Transverse colon (tissue), 4 donors: Measurements from ENCODE around the gene DEFB114. TPM values are rescaled to one million over a fixed set of nuclear protein-coding genes. Genes with fewer than 3 reads are reported as not detected.

ENCODE experiments used
- DNase-seq: peaks from one replicate; pipeline ENCODE4 v3.0.0-alpha.2; 2019
- H3K27ac ChIP-seq, 4 donors: fragments of 200-600 bp; sonication (generic); 2 replicates each; pipeline ENCODE4 v1.5.1; 2016 to 2018; ENCODE audit warnings: inconsistent platforms in 4 of 4
- H3K27me3 ChIP-seq: fragments of 200-600 bp; sonication (generic); 2 replicates; pipeline ENCODE4 v1.5.1; 2017; ENCODE audit warnings: inconsistent platforms
- H3K36me3 ChIP-seq, 4 donors: fragments of 200-600 bp; sonication (generic); 2 replicates each; pipeline ENCODE4 v1.5.1; 2017 to 2019; ENCODE audit warnings: inconsistent platforms in 4 of 4
- H3K4me1 ChIP-seq, 4 donors: fragments of 200-600 bp; sonication (generic); 2 replicates each; pipeline ENCODE4 v1.5.1; 2017 to 2020; ENCODE audit warnings: inconsistent platforms in 4 of 4
- H3K4me3 ChIP-seq, 4 donors: fragments of 200-600 bp; sonication (generic); 1 replicate in 1 of 4; 2 replicates in 3 of 4; pipeline versions ENCODE4 v1.5.1 to v1.6.1; 2017 to 2019; ENCODE audit warnings: inconsistent platforms in 4 of 4
- H3K9me3 ChIP-seq, 2 donors: fragments of 200-600 bp; sonication (generic); 2 replicates each; pipeline ENCODE4 v1.5.1; 2017 to 2019; ENCODE audit warnings: inconsistent platforms in 2 of 2
- EP300 ChIP-seq: sonication (generic); formaldehyde crosslinking; IDR thresholded peaks from one replicate; pipeline ENCODE4 v1.6.1; 2017; ENCODE audit warnings: antibody characterized with exemption, low read depth
- POLR2A ChIP-seq: fragments of 450-650 bp; IDR thresholded peaks from one replicate; pipeline ENCODE4 v1.6.1; 2016; ENCODE audit warnings: antibody characterized with exemption, mild to moderate bottlenecking, moderate library complexity
- POLR2AphosphoS5 ChIP-seq, 3 donors: sonication (generic); formaldehyde crosslinking; IDR thresholded peaks; one replicate each; pipeline ENCODE4 v1.6.1; 2016; ENCODE audit warnings: antibody characterized with exemption in 3 of 3
- WGBS, 2 donors: methylation state at CpG; one replicate each; pipeline ENCODE4 v1.1.5; 2018; ENCODE audit warnings: low coverage in 1 of 2; 5-methylcytosine and 5-hydroxymethylcytosine counted together
- in situ Hi-C, 4 donors: fragments of 200-750 bp; cut with MboI; loops; one replicate each; pipeline versions ENCODE4 v1.15.0 to v1.15.1; 2017; ENCODE audit warnings: low sequenced_read_pairs in 3 of 4, low pct_ligation_motif_present in 1 of 4, low pct_unique_long_range_greater_than_20kb in 1 of 4
- intact Hi-C: fragments of 100-400 bp; cut with DNase I; formaldehyde crosslinking; loops from one replicate; pipeline ENCODE4 v1.15.1; 2023; ENCODE audit warnings: low total_unique reads
- total RNA-seq, 4 donors: library from RNA; depleted of rRNA; stranded (reverse); fragments of >200 nt; gene quantifications; one replicate each; pipeline ENCODE4 v1.1.0, GENCODE V29; 2016
- TF ChIP-seq, protein P1 (sequence below), 5 experiments: fragments of 200-600 bp in 3 of 5; fragments of 450-650 bp in 2 of 5; sonication (generic) in 3 of 5; IDR thresholded peaks; 1 replicate in 2 of 5; 2 replicates in 3 of 5; pipeline ENCODE4 v1.5.1; 2016 to 2017; ENCODE audit warnings: antibody characterized with exemption in 5 of 5, inconsistent platforms in 3 of 5, mild to moderate bottlenecking in 2 of 5, moderate library complexity in 1 of 5

Gene DEFB114
- total RNA-seq, 4 donors from 2014 or later = not detected

DNA sequence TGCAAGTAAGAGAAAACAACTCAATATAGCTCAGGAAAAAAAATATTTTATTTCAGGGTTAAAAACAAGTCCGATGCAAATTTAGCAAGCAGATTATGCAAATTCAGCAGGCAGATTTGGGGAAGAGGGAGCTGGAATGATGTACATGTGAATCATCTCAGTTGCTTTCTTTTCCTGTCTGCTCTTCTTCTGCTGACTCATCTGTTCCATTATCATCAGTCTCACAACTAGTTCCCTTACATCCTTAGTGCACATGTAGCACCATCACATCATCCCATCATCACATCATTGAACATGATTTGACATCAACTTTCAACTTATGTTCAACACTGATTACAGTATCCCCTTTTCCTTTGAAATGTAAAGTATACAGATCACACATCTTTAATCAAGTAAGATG, 16.9 kb upstream of the DEFB114 start:
- no peaks in the 10 kb centered on the region for H3K4me1 ChIP-seq
- no peak for TF ChIP-seq POLR2A
- TF ChIP-seq EP300 = no peak
- TF ChIP-seq POLR2AphosphoS5 (IDR thresholded peaks at IDR 0.05) = no peak
- TF ChIP-seq, protein P1, sequence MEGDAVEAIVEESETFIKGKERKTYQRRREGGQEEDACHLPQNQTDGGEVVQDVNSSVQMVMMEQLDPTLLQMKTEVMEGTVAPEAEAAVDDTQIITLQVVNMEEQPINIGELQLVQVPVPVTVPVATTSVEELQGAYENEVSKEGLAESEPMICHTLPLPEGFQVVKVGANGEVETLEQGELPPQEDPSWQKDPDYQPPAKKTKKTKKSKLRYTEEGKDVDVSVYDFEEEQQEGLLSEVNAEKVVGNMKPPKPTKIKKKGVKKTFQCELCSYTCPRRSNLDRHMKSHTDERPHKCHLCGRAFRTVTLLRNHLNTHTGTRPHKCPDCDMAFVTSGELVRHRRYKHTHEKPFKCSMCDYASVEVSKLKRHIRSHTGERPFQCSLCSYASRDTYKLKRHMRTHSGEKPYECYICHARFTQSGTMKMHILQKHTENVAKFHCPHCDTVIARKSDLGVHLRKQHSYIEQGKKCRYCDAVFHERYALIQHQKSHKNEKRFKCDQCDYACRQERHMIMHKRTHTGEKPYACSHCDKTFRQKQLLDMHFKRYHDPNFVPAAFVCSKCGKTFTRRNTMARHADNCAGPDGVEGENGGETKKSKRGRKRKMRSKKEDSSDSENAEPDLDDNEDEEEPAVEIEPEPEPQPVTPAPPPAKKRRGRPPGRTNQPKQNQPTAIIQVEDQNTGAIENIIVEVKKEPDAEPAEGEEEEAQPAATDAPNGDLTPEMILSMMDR (IDR thresholded peaks at IDR 0.05) = no peak
- no peaks in the 10 kb centered on the region for H3K9me3 ChIP-seq
- H3K4me3 ChIP-seq = no peak overlapping the region
- no peak overlapping the region for H3K27ac ChIP-seq
- intact Hi-C loops = no loop called here
- WGBS, 2 donors = 63 to 71% methylated on average over 1 of the region's 1 CpG
- peaks cover 0 to 2% (median 0%) of the 10 kb centered on the region in 4 donors for H3K36me3 ChIP-seq
- no peak for DNase-seq
- H3K27me3 ChIP-seq = no peaks in the 10 kb centered on the region
- in situ Hi-C loops = no loop called here

DNA sequence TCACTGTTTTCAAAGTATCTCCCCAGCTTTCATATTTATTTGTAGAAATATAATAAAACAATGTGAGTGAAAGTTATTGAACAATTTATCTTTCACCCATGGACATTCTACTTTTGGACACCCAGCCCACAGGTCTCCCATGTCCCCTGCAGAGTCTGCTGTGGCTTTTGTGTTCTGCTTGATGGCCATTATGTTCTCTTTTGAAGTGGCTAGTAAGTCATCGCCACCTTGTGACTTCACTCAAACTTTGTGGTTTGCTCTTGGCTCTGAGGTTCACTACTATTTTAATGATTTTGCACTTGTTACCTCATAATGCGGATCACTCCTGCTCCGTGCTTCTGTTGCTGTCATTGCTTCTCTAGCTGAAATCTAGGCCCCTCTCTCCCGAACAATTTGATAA, 15.6 kb upstream of the DEFB114 start:
- H3K27ac ChIP-seq = no peak overlapping the region
- H3K27me3 ChIP-seq = no peaks in the 10 kb centered on the region
- no peak overlapping the region for H3K4me3 ChIP-seq
- no peak for DNase-seq
- no peak for TF ChIP-seq EP300
- H3K9me3 ChIP-seq = no peaks in the 10 kb centered on the region
- WGBS, 2 donors = 78 to 81% methylated on average over 4 of the region's 4 CpGs
- intact Hi-C loops (loop anchor here (10.0 kb wide), 1 partner anchor 225 kb away; no protein-coding TSS in a partner anchor), in situ Hi-C loops (no loop called here)
- peaks cover 0 to 2% (median 0%) of the 10 kb centered on the region in 4 donors for H3K36me3 ChIP-seq
- H3K4me1 ChIP-seq = no peaks in the 10 kb centered on the region

DNA sequence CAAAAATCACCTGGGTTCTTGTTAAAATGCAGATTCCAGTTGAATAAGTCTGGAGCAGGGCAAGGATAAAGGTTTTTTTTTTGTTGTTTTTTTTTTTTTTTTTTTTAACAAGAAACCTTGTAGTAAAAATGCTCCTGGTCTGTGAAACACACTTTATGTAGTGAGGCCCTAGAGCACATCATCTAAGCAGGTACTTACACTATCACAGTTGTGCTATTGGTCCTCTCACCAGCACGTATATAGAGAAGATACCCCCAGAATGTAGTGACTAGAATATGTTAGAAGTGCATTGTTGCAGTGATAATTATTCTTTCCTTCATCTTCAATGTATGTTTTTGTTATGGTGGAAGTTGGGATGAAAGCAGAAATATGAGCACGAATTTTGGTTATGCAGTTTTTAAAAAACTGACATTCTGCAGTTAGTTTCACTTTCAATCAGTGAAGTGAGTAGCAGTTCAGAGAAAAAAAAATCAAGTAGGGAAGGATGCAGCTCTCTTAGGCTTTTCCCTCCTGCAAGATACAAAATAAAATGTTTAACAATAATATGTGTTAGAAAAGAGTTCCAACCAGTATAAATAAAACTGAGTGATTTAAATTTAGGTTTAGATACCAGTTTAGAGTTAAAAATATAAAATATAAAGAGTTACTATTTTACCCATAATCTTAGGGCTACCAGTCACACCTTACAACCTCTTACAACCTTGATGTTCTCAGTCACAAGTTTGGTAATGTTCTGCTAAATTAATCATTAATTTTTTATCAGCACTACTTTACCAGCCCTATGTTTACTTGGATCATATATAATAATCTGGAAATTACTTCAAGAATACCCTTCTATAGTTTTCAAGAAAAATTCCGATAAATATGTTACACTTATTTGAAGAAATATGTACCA, 14.6 kb upstream of the DEFB114 start:
- Histone ChIP-seq H3K4me3 (no peak overlapping the region), H3K27me3 (no peaks in the 10 kb centered on the region), H3K27ac (no peak overlapping the region), H3K4me1 (no peaks in the 10 kb centered on the region), H3K36me3 (peaks cover 0 to 2% (median 0%) of the 10 kb centered on the region in 4 donors), H3K9me3 (no peaks in the 10 kb centered on the region)
- TF ChIP-seq EP300 (no peak), POLR2A (no peak), POLR2AphosphoS5 (IDR thresholded peaks at IDR 0.05) (no peak)
- TF ChIP-seq, protein P1 (IDR thresholded peaks at IDR 0.05) = no peak
- no peak for DNase-seq
- intact Hi-C loops = loop anchor here (10.0 kb wide), 1 partner anchor 226 kb away; no protein-coding TSS in a partner anchor
- in situ Hi-C loops = no loop called here
- WGBS, 2 donors = 36 to 45% methylated on average over 2 to 3 of the region's 3 CpGs

DNA sequence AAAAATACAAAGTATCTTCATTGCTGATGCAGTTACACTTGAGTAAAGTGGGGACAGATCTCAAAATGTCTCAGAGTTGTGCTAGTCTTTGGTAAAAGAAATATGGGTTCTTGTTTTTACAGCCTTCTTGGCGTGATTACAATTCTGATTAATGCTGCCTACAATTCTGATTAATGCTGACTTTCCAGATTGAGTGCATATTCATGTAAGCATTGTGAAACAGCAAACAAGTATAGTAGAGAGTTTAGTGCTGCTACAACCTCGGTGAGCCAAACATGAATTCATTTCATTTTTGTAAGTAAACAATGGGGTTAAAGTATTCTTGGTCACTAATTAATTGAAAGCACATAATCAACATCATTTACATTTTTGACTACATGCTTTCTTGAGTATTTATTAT, 5.6 kb upstream of the DEFB114 start, which contains the start of gene DEFB113:
Gene DEFB113 (minus strand): TSS at position 21 of the 400 bp plus-strand sequence. CDS start 0 bp downstream, at position 21.
- H3K36me3 ChIP-seq = no peaks in the 10 kb centered on the region
- H3K27ac ChIP-seq = no peak within 1 kb of the TSS
- no peaks in the 10 kb centered on the region for H3K27me3 ChIP-seq
- H3K9me3 ChIP-seq = no peaks in the 10 kb centered on the region
- WGBS, 2 donors = 43 to 47% methylated on average over 2 of the region's 2 CpGs
- no peaks in the 10 kb centered on the region for H3K4me1 ChIP-seq
- in situ Hi-C loops = no loop called here
- intact Hi-C loops = loop anchor here (10.0 kb wide), 1 partner anchor 235 kb away; no protein-coding TSS in a partner anchor
- no peak within 1 kb of the TSS for H3K4me3 ChIP-seq
- TF ChIP-seq EP300 = no peak
- no peak for TF ChIP-seq POLR2AphosphoS5 (IDR thresholded peaks at IDR 0.05)
- TF ChIP-seq, protein P1 (IDR thresholded peaks at IDR 0.05) = no peak
- no peak for DNase-seq
